SK-N-SH (cell line): ENCODE data around the gene MAP6.

Source experiments
- CHD2 ChIP-seq: fragments of 150-350 bp; IDR thresholded peaks from 2 replicates; pipeline ENCODE4 v1.6.1; 2018; ENCODE audit warnings: low read length; ENCODE audit not compliant: partially characterized antibody
- CTCF ChIP-seq: fragments of 200-600 bp; sonication (generic); IDR thresholded peaks from 2 replicates; pipeline ENCODE4 v1.6.1; 2017; ENCODE audit warnings: antibody characterized with exemption, mild to moderate bottlenecking, moderate library complexity
- ELF1 ChIP-seq: IDR thresholded peaks from 2 replicates; pipeline ENCODE4 v1.4.0; 2012
- EP300 ChIP-seq, 2 experiments: IDR thresholded peaks; 2 replicates each; pipeline versions ENCODE4 v1.4.0 to v1.6.1; 2012; ENCODE audit warnings: borderline replicate concordance in 1 of 2, low read depth in 1 of 2, low read length in 1 of 2
- FOSL2 ChIP-seq: IDR thresholded peaks from 2 replicates; pipeline ENCODE4 v1.4.0; 2012; ENCODE audit warnings: low read depth, mild to moderate bottlenecking, moderate library complexity, borderline replicate concordance
- FOXJ3 ChIP-seq: sonication (generic); formaldehyde crosslinking; IDR thresholded peaks from 2 replicates; pipeline ENCODE4 v1.5.1; 2020; ENCODE audit warnings: mild to moderate bottlenecking, missing genetic modification reagents
- MEF2A ChIP-seq: IDR thresholded peaks from 2 replicates; pipeline ENCODE4 v1.4.0; 2012; ENCODE audit warnings: low read depth, borderline replicate concordance
- POLR2AphosphoS5 ChIP-seq: IDR thresholded peaks from 2 replicates; pipeline ENCODE4 v1.6.1; 2012; ENCODE audit warnings: low read depth, low read length
- TAF1 ChIP-seq: IDR thresholded peaks from 2 replicates; pipeline ENCODE4 v1.6.1; 2012; ENCODE audit warnings: low read depth, mild to moderate bottlenecking, low read length, moderate library complexity, borderline replicate concordance

- TF ChIP-seq CTCF (no peak), TAF1 (no peak), CHD2 (no peak), ELF1 (no peak), EP300 (IDR thresholded peaks at IDR 0.05; ENCODE audit: borderline replicate concordance in 1 of 2, low read depth in 1 of 2, low read length in 1 of 2) (no peak), POLR2AphosphoS5 (no peak), MEF2A (no peak), FOXJ3 (CRISPR knock-in tag) (no peak), FOSL2 (no peak)
Observed at GRCh38 chr11:75653532-75653931, 15.3 kb downstream of the MAP6 start.
